NK-92 treated with Interleukin-12 subunit alpha and Interleukin-12 subunit beta, amount 100 ng/mL, for 24 hours (cell line): Measurements from ENCODE around the gene SLAMF7.
"Not testable (repeated sequence)": the region's sequence is repeated elsewhere in the genome, so short reads cannot be mapped to it uniquely, and the experiment has no call there.

Experiments
- DNase-seq: peaks from one replicate; lab custom pipeline; 2025; lab: John Stamatoyannopoulos, UW

SLAMF7 gene

GRCh38 chr1:160720356-160721085 is 18.5 kb upstream of the SLAMF7 start:
- no peak for DNase-seq

- no peak for DNase-seq
Measured at GRCh38 chr1:160721473-160721872, 17.6 kb upstream of the SLAMF7 start.

- DNase-seq = peak; percentile 24
Measured at GRCh38 chr1:160722726-160723125, 16.3 kb upstream of the SLAMF7 start.

- DNase-seq = no peak
Measured at GRCh38 chr1:160723332-160723731, 15.7 kb upstream of the SLAMF7 start.

- no peak for DNase-seq
Measured at GRCh38 chr1:160724465-160725242, 14.4 kb upstream of the SLAMF7 start.

- no peak for DNase-seq
Measured at GRCh38 chr1:160726114-160726497, 12.9 kb upstream of the SLAMF7 start.

- peak; percentile 52 for DNase-seq
Measured at GRCh38 chr1:160726498-160727315, 12.3 kb upstream of the SLAMF7 start.

- no peak for DNase-seq
Measured at GRCh38 chr1:160727316-160727640, 11.8 kb upstream of the SLAMF7 start.

GRCh38 chr1:160731564-160731963 is 7.5 kb upstream of the SLAMF7 start:
- not testable (repeated sequence) for DNase-seq

- DNase-seq = no peak
Measured at GRCh38 chr1:160731990-160732389, 7.1 kb upstream of the SLAMF7 start.

- no peak for DNase-seq
Measured at GRCh38 chr1:160733898-160734297, 5.1 kb upstream of the SLAMF7 start.

GRCh38 chr1:160734301-160734700 is 4.7 kb upstream of the SLAMF7 start:
- no peak for DNase-seq

GRCh38 chr1:160738271-160738670 is 776 bp upstream of the SLAMF7 start:
- DNase-seq = no peak

- no peak for DNase-seq
Measured at GRCh38 chr1:160740133-160740688, 1.2 kb downstream of the SLAMF7 start.

GRCh38 chr1:160741092-160741501 is 2.0 kb downstream of the SLAMF7 start:
- peak; percentile 31 for DNase-seq

GRCh38 chr1:160741612-160742348 is 2.7 kb downstream of the SLAMF7 start:
- DNase-seq = peak; percentile 26

- DNase-seq = no peak
Measured at GRCh38 chr1:160742428-160743127, 3.5 kb downstream of the SLAMF7 start.

- DNase-seq = peak; percentile 51
Measured at GRCh38 chr1:160743266-160743665, 4.2 kb downstream of the SLAMF7 start.

- DNase-seq = no peak
Measured at GRCh38 chr1:160744199-160744851, 5.3 kb downstream of the SLAMF7 start.

GRCh38 chr1:160744852-160745520 is 5.9 kb downstream of the SLAMF7 start:
- no peak for DNase-seq
